Neural cell (in vitro differentiated cells): ENCODE data around the gene MLC1. TPM values are rescaled to one million over a fixed set of nuclear protein-coding genes. Genes with fewer than 3 reads are reported as not detected.

Source experiments
- H2AFZ ChIP-seq: fragments of 200-600, 300-800 bp; sonication (generic), shearing (Covaris generic); 2 replicates; pipeline ENCODE4 v1.6.0; 2014; ENCODE audit warnings: low read depth, mild to moderate bottlenecking, antibody characterized with exemption, low read length, moderate library complexity
- H3F3A ChIP-seq: fragments of 200-600 bp; shearing (Covaris generic); 2 replicates; pipeline ENCODE4 v1.6.1; 2016; ENCODE audit warnings: mild to moderate bottlenecking, moderate library complexity, mixed read lengths, antibody characterized with exemption, low read length; ENCODE audit not compliant: insufficient read depth, poor library complexity, severe bottlenecking
- H3K27ac ChIP-seq: fragments of 200-600, 300-800 bp; sonication (generic), shearing (Covaris generic); 2 replicates; pipeline ENCODE4 v1.5.1; 2014; ENCODE audit warnings: mild to moderate bottlenecking, low read length, moderate library complexity
- H3K27me3 ChIP-seq: fragments of 300-800, 200-600 bp; sonication (generic), shearing (Covaris generic); 2 replicates; pipeline ENCODE4 v1.6.0; 2014; ENCODE audit warnings: mild to moderate bottlenecking, low read depth, low read length, moderate library complexity; ENCODE audit not compliant: insufficient read depth
- H3K36me3 ChIP-seq: fragments of 300-800, 200-600 bp; sonication (generic), shearing (Covaris generic); 2 replicates; pipeline ENCODE4 v1.5.1; 2014; ENCODE audit warnings: mild to moderate bottlenecking, antibody characterized with exemption, low read length, moderate library complexity; ENCODE audit not compliant: insufficient read depth
- H3K4me2 ChIP-seq: fragments of 300-800, 200-600 bp; sonication (generic), shearing (Covaris generic); 2 replicates; pipeline ENCODE4 v1.6.0; 2014; ENCODE audit warnings: mild to moderate bottlenecking, low read length
- H3K4me3 ChIP-seq: fragments of 300-800, 200-600 bp; sonication (generic), shearing (Covaris generic); 2 replicates; pipeline ENCODE4 v1.5.1; 2014; ENCODE audit warnings: mild to moderate bottlenecking, low read length, moderate library complexity
- H3K79me2 ChIP-seq: fragments of 200-600 bp; shearing (Covaris generic); replicated peaks from 2 replicates; pipeline ENCODE4 v1.6.0; 2014; ENCODE audit warnings: mild to moderate bottlenecking, low read length, moderate library complexity; ENCODE audit not compliant: insufficient read depth
- H3K9ac ChIP-seq: fragments of 300-800, 200-600 bp; sonication (generic), shearing (Covaris generic); 2 replicates; pipeline ENCODE4 v1.6.1; 2016; ENCODE audit warnings: mild to moderate bottlenecking, low read length, mixed read lengths
- H3K9me2 ChIP-seq: fragments of 200-600 bp; shearing (Covaris generic); 2 replicates; pipeline ENCODE4 v1.6.1; 2016; ENCODE audit warnings: mild to moderate bottlenecking, low read length, mixed read lengths; ENCODE audit not compliant: insufficient read depth
- H3K9me3 ChIP-seq: fragments of 200-600, 300-800 bp; sonication (generic), shearing (Covaris generic); 2 replicates; pipeline ENCODE4 v1.6.1; 2016; ENCODE audit warnings: mild to moderate bottlenecking, mixed run types, low read length, moderate library complexity, mixed read lengths
- H4K20me1 ChIP-seq: fragments of 200-600 bp; shearing (Covaris generic); 2 replicates; pipeline ENCODE4 v1.6.1; 2016; ENCODE audit warnings: mild to moderate bottlenecking, mixed run types; ENCODE audit not compliant: insufficient read depth
- CTCF ChIP-seq: fragments of 450-650 bp; IDR thresholded peaks from 2 replicates; pipeline ENCODE4 v1.5.1; 2014; ENCODE audit warnings: antibody characterized with exemption, mild to moderate bottlenecking, moderate library complexity; ENCODE audit not compliant: poor library complexity, severe bottlenecking
- EP300 ChIP-seq: fragments of 450-650 bp; conservative IDR thresholded peaks from 2 replicates; pipeline ENCODE4 v1.6.1; 2014; ENCODE audit warnings: antibody characterized with exemption, mild to moderate bottlenecking, moderate library complexity; ENCODE audit not compliant: poor library complexity, severe bottlenecking
- EZH2 ChIP-seq: fragments of 200-600, 300-800 bp; shearing (Covaris generic), sonication (generic); IDR thresholded peaks from 2 replicates; pipeline ENCODE4 v1.6.1; 2014; ENCODE audit warnings: antibody characterized with exemption, low read length, borderline replicate concordance, mild to moderate bottlenecking; ENCODE audit not compliant: insufficient read depth, poor library complexity, severe bottlenecking
- MXI1 ChIP-seq: fragments of 450-650 bp; conservative IDR thresholded peaks from 2 replicates; pipeline ENCODE4 v1.6.1; 2014; ENCODE audit warnings: antibody characterized with exemption, mild to moderate bottlenecking; ENCODE audit not compliant: poor library complexity, severe bottlenecking
- POLR2AphosphoS5 ChIP-seq: IDR thresholded peaks from 2 replicates; pipeline ENCODE4 v1.6.1; 2012
- RAD21 ChIP-seq: fragments of 450-650 bp; conservative IDR thresholded peaks from 2 replicates; pipeline ENCODE4 v1.6.1; 2014; ENCODE audit warnings: antibody characterized with exemption, mild to moderate bottlenecking, moderate library complexity
- REST ChIP-seq: IDR thresholded peaks from 2 replicates; pipeline ENCODE4 v1.6.1; 2012; ENCODE audit warnings: borderline replicate concordance
- SMC3 ChIP-seq: fragments of 450-650 bp; conservative IDR thresholded peaks from 2 replicates; pipeline ENCODE4 v1.6.1; 2014; ENCODE audit warnings: antibody characterized with exemption, mild to moderate bottlenecking, moderate library complexity; ENCODE audit not compliant: poor library complexity
- TAF1 ChIP-seq: IDR thresholded peaks from 2 replicates; pipeline ENCODE4 v1.6.1; 2012; ENCODE audit warnings: low read depth
- polyA plus RNA-seq: library from polyadenylated mRNA; depleted of rRNA; stranded (reverse); fragments of >200 nt; gene quantifications from 2 replicates; pipeline ENCODE4 v1.2.3, GENCODE V29; 2014

MLC1 gene
- polyA plus RNA-seq, 1 donor from 2014 or later: not detected

- H3K4me2 ChIP-seq: no peak overlapping the region
- H3K9me2 ChIP-seq: no peaks in the 10 kb centered on the region
- H3K79me2 ChIP-seq: no peaks in the 10 kb centered on the region
These were observed 24.6 kb downstream of the MLC1 start for GRCh38 chr22:50060441-50061140.

GRCh38 chr22:50059881-50060262 is 25.4 kb downstream of the MLC1 start:
- H3K9me3 ChIP-seq: no peaks in the 10 kb centered on the region
- H3K79me2 ChIP-seq: no peaks in the 10 kb centered on the region
- H3K4me2 ChIP-seq: no peak overlapping the region
- TF ChIP-seq RAD21: no peak
- TF ChIP-seq EZH2: no peak
- no peak for TF ChIP-seq POLR2AphosphoS5
- no peak for TF ChIP-seq MXI1
- no peak for TF ChIP-seq REST
- no peak for TF ChIP-seq SMC3
- TF ChIP-seq TAF1: no peak

More at GRCh38 chr22:50060441-50061140, 24.6 kb downstream of the MLC1 start:
- Histone ChIP-seq H3F3A (no peaks in the 10 kb centered on the region), H3K36me3 (no peaks in the 10 kb centered on the region), H3K27ac (no peak overlapping the region), H2AFZ (no peak overlapping the region), H4K20me1 (no peaks in the 10 kb centered on the region), H3K9me3 (no peaks in the 10 kb centered on the region), H3K9ac (no peak overlapping the region), H3K4me3 (no peak overlapping the region), H3K27me3 (peaks cover 17% of the 10 kb centered on the region)
- TF ChIP-seq REST (no peak), EP300 (no peak), EZH2 (no peak), SMC3 (no peak), POLR2AphosphoS5 (no peak), TAF1 (no peak), CTCF (no peak), MXI1 (no peak), RAD21 (no peak)

More at GRCh38 chr22:50059881-50060262, 25.4 kb downstream of the MLC1 start:
- Histone ChIP-seq H3K27ac (no peak overlapping the region), H3K27me3 (peaks cover 17% of the 10 kb centered on the region), H2AFZ (no peak overlapping the region), H3F3A (no peaks in the 10 kb centered on the region), H3K4me3 (no peak overlapping the region), H4K20me1 (no peaks in the 10 kb centered on the region), H3K36me3 (no peaks in the 10 kb centered on the region), H3K9ac (no peak overlapping the region), H3K9me2 (no peaks in the 10 kb centered on the region)
